ENCODE data around the gene DUSP1.
A peak's percentile ranks its signal among the peaks of the same experiment; 100 is the strongest.
"Not testable (repeated sequence)": the region's sequence is repeated elsewhere in the genome, so short reads cannot be mapped to it uniquely, and the experiment has no call there.

DUSP1 gene

DNA sequence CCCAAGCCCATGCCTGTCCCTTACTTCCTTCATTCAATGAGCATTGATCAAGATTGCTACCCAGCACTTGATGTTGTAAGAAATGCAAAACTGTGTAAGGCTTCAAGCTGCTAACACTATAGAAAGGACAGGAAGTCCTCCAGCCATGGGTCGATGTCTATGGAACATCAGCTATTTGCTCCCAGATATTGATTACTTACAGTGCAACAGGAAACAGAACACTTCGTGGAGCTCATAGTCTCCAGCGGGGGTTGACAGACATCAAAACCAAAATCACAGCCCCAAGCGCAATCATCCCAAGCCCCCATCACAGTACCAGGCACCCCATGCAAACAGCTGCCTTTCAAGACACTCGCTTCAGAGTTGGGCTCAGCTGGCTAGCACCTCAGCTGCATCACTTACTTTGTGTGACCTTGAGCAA, 26.8 kb upstream of the DUSP1 start:
- DNase-seq (ENCODE audit: low spot score) = no peak

DNA sequence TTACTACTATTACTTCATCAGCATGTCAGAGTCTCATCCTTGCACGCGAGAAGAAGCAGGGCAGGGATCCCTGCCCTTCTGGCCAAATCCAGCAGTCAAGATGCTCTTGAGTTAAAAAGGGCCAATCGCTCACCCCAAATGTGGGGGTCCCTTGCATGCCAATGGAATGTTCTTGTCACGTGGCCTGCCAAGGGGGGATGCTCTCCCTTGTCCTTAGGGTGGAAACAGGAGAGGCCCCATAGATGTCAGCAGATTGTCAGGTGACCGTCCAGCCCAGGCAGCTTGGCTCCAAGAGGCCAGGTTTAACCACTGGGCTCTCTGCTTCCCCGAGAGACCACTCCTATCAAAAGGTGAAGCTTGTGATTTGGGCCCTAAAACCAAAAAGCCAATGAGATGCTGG, 25.3 kb upstream of the DUSP1 start:
- no peak for DNase-seq (ENCODE audit: low spot score)

DNA sequence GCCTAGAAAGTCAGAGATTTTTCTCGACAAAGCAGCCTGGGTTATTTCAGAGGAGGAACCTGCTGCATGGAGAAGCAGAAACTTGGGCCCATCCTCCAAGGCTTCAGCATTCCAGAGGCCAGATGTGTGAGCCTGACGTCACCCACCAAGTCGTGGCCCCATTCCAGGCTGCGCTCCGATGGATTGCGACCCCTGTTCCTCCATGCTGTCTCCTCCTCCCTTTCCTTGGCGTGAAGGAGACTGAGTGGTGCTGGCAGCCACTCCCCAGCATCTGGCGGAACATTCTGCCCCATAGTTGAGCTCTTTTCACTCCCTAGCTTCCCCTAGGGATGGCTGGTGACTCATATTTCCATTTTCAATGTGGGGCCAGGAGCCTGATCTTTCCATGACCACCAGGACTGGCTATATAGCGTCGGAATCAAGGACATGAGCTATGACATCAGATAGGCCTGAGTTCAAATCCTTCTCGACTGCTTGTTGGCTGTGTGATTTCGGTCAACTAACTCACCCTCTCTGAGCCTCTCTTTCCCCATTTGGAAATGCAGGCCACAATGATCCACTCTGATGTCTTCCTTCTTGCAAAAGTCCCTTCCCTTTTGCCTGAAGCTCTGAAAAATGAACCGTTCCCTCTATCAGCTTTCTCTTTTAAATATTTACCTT, 24.5 kb upstream of the DUSP1 start:
- peak; percentile 86 for DNase-seq (ENCODE audit: low spot score)

DNA sequence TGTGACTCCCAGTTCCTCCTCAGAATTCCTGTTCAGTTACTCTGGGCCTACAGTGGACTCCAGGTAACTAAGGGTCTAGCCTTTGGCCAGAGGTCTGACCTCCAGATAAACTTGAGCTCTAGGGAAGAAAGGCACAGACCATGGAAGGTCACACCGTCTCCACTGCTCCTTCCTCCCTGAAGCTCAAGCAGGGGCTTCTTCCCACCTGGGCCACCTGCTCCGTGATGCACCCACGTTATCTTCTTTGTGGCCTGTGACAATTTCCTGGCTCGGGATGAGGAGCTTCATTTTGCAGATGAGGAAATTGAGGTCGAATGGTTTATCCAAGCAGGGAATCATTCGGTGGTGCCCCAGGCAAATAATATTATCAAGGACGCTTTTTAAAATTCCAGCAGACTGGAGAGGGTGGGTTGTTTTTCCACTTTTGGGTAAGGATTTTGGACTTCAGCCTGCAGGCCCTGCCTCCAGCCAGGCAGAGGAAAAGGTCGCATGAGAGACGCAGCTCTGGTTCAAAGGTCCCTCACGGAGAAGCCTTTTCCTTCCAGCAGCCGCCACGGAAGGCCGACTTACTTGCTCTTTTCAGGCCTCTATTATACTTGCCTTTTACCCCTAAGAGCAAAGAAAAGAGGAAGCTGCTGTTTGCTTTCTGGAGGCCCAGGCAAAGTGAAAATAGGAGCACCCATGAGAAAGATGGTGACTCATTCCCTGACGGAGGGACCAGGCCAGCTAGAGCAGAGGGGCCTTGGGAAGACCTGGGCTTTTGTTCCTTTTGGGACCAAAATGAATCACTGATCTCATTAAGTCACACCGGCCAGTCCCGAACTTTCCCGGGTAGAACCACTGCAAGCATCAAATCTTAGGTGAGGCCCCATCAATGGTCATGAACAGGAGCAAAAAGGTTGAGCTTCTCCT, 22.8 kb upstream of the DUSP1 start:
- DNase-seq (ENCODE audit: low spot score) = no peak

DNA sequence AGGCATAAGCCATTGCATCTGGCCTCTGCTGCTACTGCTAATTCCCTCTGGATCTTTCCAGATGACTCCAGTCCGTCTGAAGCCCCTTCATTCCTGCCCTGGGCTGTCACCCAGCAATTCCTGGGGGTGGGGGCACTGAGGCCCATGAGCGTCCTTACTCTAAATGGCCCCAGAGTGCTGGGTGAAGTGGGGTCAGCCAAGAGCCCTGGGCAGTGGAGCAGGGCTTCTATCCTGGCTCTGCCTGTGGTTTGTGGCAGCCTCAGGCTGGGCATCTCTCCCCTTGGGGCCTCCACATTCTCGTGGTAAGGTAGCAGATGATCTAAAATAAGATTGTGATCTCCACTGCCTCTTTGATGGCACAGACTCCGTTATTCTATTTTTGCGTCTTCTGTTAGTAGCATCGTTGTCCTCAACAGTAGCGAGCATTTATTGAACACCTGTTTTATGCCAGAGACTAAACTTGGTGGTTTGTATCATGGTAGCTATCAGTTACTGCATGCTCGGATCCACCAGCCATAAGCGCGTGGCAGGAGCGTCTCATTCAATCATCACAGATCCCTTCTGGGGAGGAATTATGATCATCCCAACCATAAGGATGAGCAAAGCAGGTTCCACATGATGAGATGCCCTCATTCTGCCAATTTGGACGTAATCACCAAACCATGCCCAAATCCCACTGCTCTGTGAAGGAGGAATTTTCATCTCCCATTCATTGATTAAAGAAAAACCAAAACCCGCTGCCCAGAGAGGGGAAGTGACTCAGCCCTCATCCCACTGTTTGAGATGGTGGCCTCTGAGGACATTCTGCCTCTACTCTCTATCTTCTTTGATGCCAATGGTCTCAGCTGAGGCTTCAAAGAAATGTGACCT, 21.9 kb upstream of the DUSP1 start:
- DNase-seq (ENCODE audit: low spot score) = no peak

DNA sequence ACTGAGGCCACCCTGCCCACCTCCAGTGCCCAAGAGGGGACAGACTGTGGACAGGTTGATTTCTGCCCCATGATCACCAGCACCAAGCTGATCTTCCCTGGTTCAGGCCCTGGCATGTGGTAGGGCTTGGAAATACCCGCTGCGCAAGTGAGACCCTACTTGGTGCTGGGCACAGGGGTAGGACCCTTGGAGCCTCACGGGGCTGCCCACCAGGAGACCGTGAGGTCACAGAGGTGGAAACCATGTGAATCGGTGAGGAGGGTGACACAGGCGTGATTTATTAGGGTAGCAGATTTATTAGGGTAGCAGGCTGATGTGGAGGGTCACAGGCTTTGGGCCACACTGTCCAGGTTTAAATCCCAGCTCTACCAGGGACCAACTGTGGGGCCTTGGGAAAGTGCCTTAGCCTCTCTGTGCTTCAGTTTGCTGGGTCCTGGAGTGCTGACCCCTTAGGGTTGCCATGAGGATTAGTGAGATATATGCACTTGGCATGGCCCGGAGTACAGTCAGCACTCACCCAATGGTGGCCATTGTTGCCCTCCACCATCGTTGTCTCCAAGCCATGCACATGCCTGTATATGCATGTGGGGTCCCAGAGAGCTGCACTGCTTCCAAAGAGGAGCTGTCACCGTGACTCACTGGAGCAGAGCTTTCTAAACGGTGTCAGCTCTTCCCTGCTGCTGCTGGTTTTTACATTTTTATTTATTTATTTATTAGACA, 20.9 kb upstream of the DUSP1 start:
- no peak for DNase-seq (ENCODE audit: low spot score)

DNA sequence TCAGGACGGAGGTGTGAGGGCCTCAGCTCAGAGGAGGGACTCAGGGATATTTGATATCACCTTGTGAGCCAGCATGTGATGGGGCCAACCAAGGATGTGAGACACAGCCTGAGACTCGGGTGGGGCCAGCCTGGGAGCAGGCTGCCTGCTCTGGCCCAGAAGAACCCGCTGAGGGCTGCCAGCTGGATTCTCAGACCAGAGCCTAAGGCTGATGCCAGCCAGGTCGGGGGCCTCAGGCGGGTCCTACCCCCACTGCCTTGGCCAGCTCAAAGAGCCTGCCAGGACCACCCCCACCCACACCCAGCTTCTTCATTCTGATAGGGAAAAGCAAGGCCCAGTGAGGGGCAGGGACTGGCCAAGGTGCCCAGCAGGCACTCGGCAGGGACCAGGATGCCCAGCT, 20.3 kb upstream of the DUSP1 start:
- DNase-seq (ENCODE audit: low spot score) = no peak

DNA sequence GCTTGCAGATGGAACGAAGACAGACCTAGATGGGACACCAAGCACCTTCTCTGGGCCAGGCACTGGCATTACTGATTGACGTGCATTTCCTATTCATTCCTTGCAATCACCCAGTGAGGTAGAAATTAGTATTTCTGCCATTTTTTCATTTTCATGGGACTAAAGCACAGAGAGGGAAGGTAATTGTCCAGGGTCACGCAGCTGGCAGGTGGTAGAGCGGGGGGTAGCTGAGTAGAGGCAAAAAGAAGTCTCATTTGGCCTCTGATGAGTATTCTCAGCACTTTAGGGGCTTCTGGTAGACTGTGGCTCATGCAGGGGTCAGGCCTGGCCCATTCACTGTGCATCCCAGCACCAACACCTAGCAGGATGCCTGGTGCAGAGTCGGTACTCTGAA, 19.5 kb upstream of the DUSP1 start:
- no peak for DNase-seq (ENCODE audit: low spot score)

DNA sequence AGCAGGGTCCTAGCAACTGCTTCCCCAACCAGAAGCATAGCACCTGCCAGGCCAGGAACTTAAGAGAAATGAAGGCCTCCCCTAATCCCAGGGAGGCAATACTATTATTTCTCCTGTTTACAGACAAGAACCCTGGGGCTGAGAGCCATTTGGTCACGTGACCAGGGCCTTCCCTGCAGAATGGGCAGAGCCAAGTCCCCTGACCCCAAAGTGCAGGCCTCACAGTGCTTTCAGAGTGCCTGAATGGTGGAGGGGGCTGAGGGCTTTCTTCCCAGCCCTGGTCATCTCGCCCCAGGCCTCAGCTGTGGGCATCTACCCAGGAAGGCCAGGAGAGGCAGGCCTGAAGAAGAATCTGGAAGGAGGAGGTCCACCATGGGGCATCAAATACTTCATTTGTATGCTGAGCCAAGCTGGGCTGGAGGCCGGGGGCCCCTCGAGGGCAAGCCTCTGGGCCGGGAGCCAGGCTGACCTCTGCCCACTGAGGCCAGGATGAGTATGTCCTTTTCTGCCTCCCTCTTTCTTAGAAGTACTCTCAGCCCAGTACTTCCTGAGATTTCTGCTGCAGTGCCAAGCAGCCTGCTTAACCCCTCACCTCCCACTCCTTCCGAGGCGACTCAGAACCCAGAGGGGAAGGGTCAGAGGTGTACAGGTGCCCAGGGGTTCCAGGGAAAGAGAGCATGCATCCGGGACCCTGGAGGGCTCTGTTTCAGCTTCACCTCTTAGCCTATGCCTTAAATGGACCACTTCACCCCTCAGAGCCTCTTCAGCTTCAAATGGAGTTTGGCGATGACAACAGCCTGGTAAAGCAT, 18.9 kb upstream of the DUSP1 start:
- DNase-seq (ENCODE audit: low spot score) = no peak

DNA sequence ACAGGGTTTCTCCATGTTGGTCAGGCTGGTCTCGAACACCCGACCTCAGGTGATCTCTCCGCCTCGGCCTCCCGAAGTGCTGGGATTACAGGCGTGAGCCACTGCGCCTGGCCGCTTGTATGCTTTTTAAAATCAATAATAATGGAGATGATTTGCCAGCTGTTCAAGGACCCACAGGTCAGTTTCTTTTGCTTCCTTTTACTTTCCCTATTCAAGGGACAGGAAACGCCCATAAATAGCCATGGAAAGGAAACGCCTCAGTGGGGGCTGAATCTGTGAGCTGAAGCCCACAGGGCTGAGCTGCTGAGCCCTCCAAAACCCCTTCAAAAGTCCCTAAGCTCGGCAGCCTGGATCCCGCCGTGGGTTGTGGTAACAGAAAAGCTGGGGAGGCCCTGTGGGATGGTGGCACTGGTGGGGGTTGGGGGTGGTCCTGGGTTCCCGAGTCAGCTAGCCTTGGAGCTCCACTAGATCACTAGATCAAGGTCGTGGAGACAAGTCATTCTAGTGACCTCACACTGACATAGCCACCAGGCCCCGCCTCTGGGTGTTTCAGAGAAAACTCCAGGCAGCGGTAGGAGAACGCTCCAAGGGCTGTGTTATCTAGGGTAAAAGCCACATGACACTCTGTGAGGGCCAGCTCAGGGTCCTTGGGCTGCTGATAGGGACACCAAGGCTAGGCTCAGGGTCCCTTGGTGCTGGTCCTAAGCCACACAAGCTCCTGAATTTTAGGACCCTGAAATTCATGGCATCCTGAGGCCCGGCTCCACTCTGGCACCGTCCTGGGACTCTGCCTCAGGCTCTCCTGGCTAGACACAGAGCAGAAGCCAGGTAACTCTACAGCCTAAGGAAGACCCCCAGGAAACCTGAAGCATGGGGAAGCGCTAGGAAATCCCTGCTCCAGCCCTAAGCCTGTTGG, 18.0 kb upstream of the DUSP1 start:
- no peak for DNase-seq (ENCODE audit: low spot score)

DNA sequence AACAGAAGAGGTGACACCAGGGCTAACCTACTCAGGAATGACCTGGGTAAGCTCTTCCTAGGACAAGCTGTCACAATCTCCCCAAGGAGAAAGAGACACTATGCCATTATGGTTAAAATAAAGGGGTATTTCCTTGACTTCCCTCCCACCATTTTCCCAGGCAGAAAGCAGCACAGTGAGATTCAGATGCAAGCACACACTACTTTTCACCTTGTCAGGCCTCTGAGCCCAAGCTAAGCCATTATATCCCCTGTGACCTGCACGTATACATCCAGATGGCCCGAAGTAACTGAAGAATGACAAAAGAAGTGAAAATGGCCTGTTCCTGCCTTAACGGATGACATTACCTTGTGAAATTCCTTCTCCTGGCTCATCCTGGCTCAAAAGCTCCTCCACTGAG, 16.5 kb upstream of the DUSP1 start:
- DNase-seq (ENCODE audit: low spot score) = not testable (repeated sequence)

DNA sequence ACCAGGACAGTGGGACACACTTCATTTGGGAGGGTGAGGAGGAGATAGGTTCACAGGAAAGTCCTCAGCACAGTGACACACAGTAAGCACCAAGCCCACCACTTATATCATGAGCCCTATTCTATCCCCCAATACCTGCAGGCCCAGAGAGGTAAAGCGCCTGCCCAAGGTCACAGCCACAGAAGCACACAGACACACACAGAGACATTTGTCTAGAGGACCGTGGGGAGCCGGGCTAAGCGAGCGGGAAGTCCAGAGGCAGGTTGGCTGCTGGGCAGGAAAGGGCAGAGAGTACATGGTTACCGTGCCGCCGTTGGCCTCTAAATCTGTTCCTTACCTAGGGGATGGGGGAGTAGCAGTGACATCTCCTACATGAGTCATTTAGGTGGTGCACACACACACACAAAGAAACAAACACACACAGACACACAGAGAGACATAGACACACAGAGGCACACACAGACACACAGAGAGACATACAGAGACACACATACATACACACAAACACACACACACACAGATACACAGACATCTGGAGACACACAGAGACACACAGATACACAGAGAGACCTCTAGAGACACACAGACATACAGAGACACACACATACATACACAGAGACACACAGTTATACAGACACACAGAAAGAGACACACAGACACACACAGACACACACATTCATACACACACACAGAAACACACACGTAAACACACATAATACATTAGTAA, 15.9 kb upstream of the DUSP1 start:
- no peak for DNase-seq (ENCODE audit: low spot score)

DNA sequence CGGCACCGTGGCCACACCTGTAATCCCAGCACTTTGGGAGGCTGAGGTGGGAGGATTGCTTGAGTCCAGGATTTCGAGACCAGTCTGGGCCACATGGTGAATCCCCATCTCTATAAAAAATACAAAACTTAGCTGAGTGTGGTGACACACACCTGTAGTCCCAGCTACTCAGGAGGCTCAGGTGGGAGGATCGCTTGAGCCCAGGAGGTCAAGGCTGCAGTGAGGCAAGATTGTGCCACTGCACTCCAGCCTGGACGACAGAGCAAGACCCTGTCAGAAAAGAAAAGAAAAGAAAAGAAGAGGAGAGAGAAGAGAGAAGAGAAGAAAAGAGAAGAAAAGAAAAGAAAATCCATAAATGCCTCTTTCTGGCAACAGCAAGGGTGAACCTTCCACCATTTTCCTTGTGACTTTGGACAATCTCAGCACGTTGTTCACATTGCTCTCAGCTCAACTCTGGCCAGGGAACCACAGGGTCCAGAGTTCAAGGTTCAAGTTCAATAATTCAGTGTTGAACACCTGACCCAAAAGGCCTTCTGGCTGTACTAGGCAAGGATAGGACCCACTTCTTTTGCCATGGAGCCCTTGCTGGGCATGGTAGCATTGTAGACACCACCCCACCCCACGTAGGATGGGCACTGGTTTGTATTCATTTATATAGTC, 14.6 kb upstream of the DUSP1 start:
- DNase-seq (ENCODE audit: low spot score) = no peak

DNA sequence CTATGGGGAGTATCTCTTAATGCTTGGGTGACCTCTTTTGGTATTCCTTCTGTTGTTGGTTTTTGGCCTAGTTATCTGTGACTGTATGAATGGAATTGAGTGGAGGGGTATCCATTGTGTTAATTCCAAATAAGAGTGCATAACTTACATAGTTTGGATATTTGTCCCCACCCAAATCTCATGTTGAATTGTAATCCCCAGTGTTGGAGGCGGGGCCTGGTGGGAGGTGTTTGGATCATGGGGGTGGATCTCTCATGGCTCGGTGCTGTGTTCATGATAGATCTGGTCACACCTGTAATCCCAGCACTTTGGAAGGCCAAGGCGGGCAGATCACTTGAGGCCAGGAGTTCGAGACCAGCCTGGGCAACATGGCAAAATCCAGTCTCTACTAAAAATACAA, 13.2 kb upstream of the DUSP1 start:
- not testable (repeated sequence) for DNase-seq (ENCODE audit: low spot score)

DNA sequence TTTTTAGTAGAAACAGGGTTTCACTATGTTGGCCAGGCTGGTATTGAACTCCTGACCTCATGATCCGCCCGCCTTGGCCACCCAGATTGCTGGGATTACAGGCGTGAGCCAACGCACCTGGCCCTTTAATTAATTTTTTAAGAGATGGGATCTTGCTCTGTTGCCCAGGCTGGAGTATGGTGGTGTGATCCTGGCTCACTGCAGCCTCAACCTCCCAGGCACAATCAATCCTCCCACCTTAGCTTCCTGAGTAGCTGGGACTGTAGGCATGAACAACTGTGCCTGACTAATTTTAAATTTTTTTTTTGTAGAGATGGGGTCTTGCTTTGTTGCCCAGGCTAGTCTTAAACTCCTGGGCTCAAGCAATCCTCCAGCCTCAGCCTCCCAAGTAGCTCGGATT, 12.3 kb upstream of the DUSP1 start:
- DNase-seq (ENCODE audit: low spot score) = not testable (repeated sequence)

DNA sequence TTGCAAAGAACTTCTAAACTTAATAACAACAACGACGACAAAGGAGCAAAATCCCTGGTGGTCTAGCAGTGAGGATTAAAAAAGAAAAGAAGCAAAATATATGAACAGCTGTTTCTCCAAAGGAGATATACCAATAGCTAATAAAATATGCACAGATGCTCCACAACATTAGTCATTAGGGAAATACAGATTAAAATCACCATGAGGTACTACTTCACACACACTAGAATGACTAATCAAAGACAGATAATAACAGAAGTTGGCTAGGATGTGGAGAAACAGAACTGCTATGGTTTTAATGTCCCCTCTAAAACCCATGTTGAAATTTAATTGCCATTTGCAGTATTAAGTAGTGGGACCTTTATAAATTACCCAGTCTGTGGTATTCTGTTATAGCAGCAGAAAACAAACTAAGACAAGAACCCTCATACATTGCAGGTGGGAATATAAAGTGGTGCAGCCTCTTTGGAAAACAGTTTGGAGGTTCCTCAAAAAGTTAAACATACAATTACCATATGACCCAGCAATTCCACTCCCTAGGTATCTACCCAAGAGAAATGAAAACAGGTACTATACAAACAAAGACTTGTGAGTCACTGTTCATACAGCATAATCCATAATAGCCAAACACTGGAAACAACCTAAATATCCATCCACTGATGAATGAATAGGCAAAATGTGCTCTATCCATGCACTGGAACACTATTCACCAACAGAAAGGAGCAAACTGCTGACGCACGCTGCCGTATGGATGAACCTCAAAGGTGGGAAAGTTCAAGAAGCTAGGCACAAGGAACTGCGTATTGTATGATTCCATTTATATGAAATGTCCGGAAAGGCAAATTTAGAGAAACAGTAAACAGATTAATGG, 11.4 kb upstream of the DUSP1 start:
- DNase-seq (ENCODE audit: low spot score) = no peak

DNA sequence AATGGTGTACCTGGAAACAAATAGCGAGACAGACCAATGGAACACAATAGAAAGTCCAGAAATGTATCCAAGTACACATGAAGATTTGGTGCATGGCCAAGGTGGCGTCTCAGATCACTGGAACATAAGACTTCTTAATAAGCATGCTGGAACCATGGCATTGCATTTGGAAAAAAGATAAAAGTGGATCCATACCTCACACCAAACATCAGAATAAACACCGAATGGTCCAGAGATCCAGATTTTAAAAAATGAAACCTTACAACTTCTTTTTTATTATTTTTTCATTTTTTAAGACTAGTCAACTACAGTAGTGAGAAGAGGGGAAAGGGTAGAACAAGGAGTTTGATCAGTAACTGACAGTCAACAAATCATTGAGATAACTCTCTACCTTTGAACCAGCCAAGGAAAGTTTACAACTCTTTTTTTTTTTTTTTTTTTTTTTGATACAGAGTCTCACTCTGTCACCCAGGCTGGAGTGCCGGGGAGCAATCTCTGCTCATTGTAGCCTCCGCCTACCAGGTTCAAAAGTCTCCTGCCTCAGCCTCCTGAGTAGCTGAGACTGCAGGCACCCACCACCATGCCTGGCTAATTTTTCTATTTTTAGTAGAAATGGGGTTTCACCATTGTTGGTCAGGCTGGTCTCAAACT, 8.8 kb upstream of the DUSP1 start:
- DNase-seq (ENCODE audit: low spot score) = no peak

Data from hepatic stellate cell (primary cell).